ENCODE data around the gene OAF. TPM values are rescaled to one million over a fixed set of nuclear protein-coding genes. Genes with fewer than 3 reads are reported as not detected.

Gene OAF
- total RNA-seq, 1 experiment from 2014 or later, result 10.6 TPM

- Histone ChIP-seq H3K27ac (no peak overlapping the region), H3K36me3 (no peaks in the 10 kb centered on the region), H3K27me3 (no peaks in the 10 kb centered on the region), H3K9me3 (replicated peaks) (no peaks in the 10 kb centered on the region), H3K4me1 (no peaks in the 10 kb centered on the region; the same call in 1 of the 2 replicates), H3K4me3 (no peak overlapping the region)
- no peak for DNase-seq
Observed at GRCh38 chr11:120219232-120219937, 8.6 kb downstream of the OAF start.

- DNase-seq, result no peak
- Histone ChIP-seq H3K4me1 (peaks cover 6% of the 10 kb centered on the region; the same call in 1 of the 2 replicates), H3K27me3 (no peaks in the 10 kb centered on the region)
Observed at GRCh38 chr11:120219938-120220746, 9.3 kb downstream of the OAF start.

GRCh38 chr11:120220747-120221037 is 9.9 kb downstream of the OAF start:
- H3K36me3 ChIP-seq, result no peaks in the 10 kb centered on the region
- H3K4me1 ChIP-seq, result peaks cover 6% of the 10 kb centered on the region; the same call in 1 of the 2 replicates
- no peaks in the 10 kb centered on the region for H3K9me3 ChIP-seq (replicated peaks)
- H3K4me3 ChIP-seq, result no peak overlapping the region
- no peaks in the 10 kb centered on the region for H3K27me3 ChIP-seq
- DNase-seq, result no peak
- no peak overlapping the region for H3K27ac ChIP-seq

More at GRCh38 chr11:120219938-120220746, 9.3 kb downstream of the OAF start:
- Histone ChIP-seq H3K36me3 (no peaks in the 10 kb centered on the region), H3K4me3 (no peak overlapping the region), H3K27ac (no peak overlapping the region), H3K9me3 (replicated peaks) (no peaks in the 10 kb centered on the region)

GRCh38 chr11:120221115-120221752 is 10.4 kb downstream of the OAF start:
- H3K4me1 ChIP-seq, result peaks cover 6% of the 10 kb centered on the region; the same call in 1 of the 2 replicates
- H3K27me3 ChIP-seq, result no peaks in the 10 kb centered on the region
- H3K9me3 ChIP-seq (replicated peaks), result no peaks in the 10 kb centered on the region
- H3K27ac ChIP-seq, result no peak overlapping the region
- no peak for DNase-seq
- no peaks in the 10 kb centered on the region for H3K36me3 ChIP-seq
- no peak overlapping the region for H3K4me3 ChIP-seq

- Histone ChIP-seq H3K4me3 (no peak overlapping the region), H3K4me1 (peaks cover 6% of the 10 kb centered on the region; the same call in 1 of the 2 replicates), H3K9me3 (replicated peaks) (no peaks in the 10 kb centered on the region)
Observed at GRCh38 chr11:120222916-120223315, 12.1 kb downstream of the OAF start.

GRCh38 chr11:120223793-120224192 is 13.0 kb downstream of the OAF start:
- Histone ChIP-seq H3K4me1 (peaks cover 6% of the 10 kb centered on the region; the same call in 1 of the 2 replicates), H3K27me3 (no peaks in the 10 kb centered on the region), H3K36me3 (no peaks in the 10 kb centered on the region), H3K9me3 (replicated peaks) (no peaks in the 10 kb centered on the region), H3K4me3 (no peak overlapping the region), H3K27ac (no peak overlapping the region)
- DNase-seq, result no peak

More at GRCh38 chr11:120222916-120223315, 12.1 kb downstream of the OAF start:
- Histone ChIP-seq H3K27me3 (no peaks in the 10 kb centered on the region), H3K27ac (no peak overlapping the region), H3K36me3 (no peaks in the 10 kb centered on the region)
- no peak for DNase-seq

- H3K9me3 ChIP-seq (replicated peaks), result no peaks in the 10 kb centered on the region
- DNase-seq, result no peak
Observed at GRCh38 chr11:120224361-120224760, 13.5 kb downstream of the OAF start.

GRCh38 chr11:120224972-120225909 is 14.4 kb downstream of the OAF start:
- Histone ChIP-seq H3K36me3 (no peaks in the 10 kb centered on the region), H3K9me3 (replicated peaks) (no peaks in the 10 kb centered on the region), H3K4me1 (peaks cover 6% of the 10 kb centered on the region; the same call in 1 of the 2 replicates), H3K27ac (peak overlapping the region; percentile 11; the same call in 1 of the 2 replicates), H3K4me3 (no peak overlapping the region), H3K27me3 (no peaks in the 10 kb centered on the region)
- peak; percentile 45 to 54 for DNase-seq

More at GRCh38 chr11:120224361-120224760, 13.5 kb downstream of the OAF start:
- Histone ChIP-seq H3K36me3 (no peaks in the 10 kb centered on the region), H3K4me3 (no peak overlapping the region), H3K4me1 (peaks cover 6% of the 10 kb centered on the region; the same call in 1 of the 2 replicates), H3K27ac (peak overlapping the region; percentile 11; the same call in 1 of the 2 replicates), H3K27me3 (no peaks in the 10 kb centered on the region)

GRCh38 chr11:120226242-120226641 is 15.4 kb downstream of the OAF start:
- no peaks in the 10 kb centered on the region for H3K9me3 ChIP-seq (replicated peaks)
- H3K4me3 ChIP-seq, result no peak overlapping the region
- H3K27me3 ChIP-seq, result no peaks in the 10 kb centered on the region
- H3K27ac ChIP-seq, result no peak overlapping the region
- H3K4me1 ChIP-seq, result peaks cover 6% of the 10 kb centered on the region; the same call in 1 of the 2 replicates
- no peak for DNase-seq
- H3K36me3 ChIP-seq, result no peaks in the 10 kb centered on the region

- no peak overlapping the region for H3K4me3 ChIP-seq
- no peaks in the 10 kb centered on the region for H3K9me3 ChIP-seq (replicated peaks)
- H3K27me3 ChIP-seq, result no peaks in the 10 kb centered on the region
- DNase-seq, result no peak
- peaks cover 6% of the 10 kb centered on the region; the same call in 1 of the 2 replicates for H3K4me1 ChIP-seq
- H3K27ac ChIP-seq, result no peak overlapping the region
- H3K36me3 ChIP-seq, result no peaks in the 10 kb centered on the region
Observed at GRCh38 chr11:120226714-120227113, 15.9 kb downstream of the OAF start.

GRCh38 chr11:120227228-120227852 is 16.5 kb downstream of the OAF start:
- Histone ChIP-seq H3K27ac (no peak overlapping the region), H3K4me3 (no peak overlapping the region), H3K27me3 (no peaks in the 10 kb centered on the region), H3K36me3 (no peaks in the 10 kb centered on the region), H3K4me1 (peaks cover 6% of the 10 kb centered on the region; the same call in 1 of the 2 replicates), H3K9me3 (replicated peaks) (no peaks in the 10 kb centered on the region)
- no peak for DNase-seq

GRCh38 chr11:120228794-120229384 is 18.1 kb downstream of the OAF start:
- DNase-seq, result peak in 1 of 2 experiments; percentile 13
- Histone ChIP-seq H3K9me3 (replicated peaks) (no peaks in the 10 kb centered on the region), H3K4me3 (no peak overlapping the region), H3K27ac (no peak overlapping the region), H3K4me1 (peaks cover 6% of the 10 kb centered on the region; the same call in 1 of the 2 replicates), H3K36me3 (no peaks in the 10 kb centered on the region), H3K27me3 (no peaks in the 10 kb centered on the region)

Data from SJCRH30 (cell line).